GM12875 (cell line): ENCODE measurements around the gene ANGEL2.

Experiments
- H3K4me3 ChIP-seq: one replicate; pipeline ENCODE4 v1.5.1; 2011; ENCODE audit warnings: low read depth, low read length, control low read depth
- TF ChIP-seq, protein P1 (sequence below): IDR thresholded peaks from 2 replicates; pipeline ENCODE4 v1.5.1; 2011; ENCODE audit warnings: low read depth, mild to moderate bottlenecking, control low read depth, inconsistent platforms, low read length, moderate library complexity, borderline replicate concordance; ENCODE audit not compliant: insufficient read depth

ANGEL2 gene

DNA sequence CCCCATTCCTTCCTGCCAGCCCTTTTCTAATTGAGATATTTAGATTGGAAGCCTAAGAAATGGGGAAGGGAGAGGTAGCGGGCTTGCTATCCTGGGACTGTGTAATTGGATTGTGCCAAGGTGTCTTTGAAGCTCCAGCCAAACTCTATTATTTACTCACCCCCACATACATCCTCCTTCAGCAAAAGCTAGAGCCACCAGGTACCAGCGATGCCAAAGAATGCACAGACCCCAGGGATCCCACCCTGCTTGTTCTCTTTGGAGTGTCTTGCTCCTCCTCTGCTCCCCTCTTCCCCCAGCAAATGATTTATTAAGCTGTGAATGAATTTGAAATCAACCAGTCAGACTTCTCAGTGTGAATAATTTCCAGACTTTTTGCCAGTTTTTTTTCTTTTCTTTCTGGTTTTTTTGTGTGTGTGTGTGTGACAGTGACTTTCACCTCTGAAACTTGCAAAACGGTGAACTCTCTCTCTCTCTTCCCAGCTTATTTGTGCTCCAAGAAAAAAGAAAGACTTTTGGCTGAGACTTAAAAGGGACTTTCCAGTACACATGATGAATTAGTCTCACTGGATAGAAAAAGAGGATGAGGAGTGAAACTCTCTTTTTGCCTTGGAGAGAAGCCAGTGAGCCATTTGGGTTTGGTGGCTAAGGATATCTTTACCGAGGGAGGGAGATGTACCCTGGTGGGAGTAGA, 63.6 kb downstream of the ANGEL2 start:
- H3K4me3 ChIP-seq: peak overlapping the region; percentile 81
- TF ChIP-seq, protein P1, sequence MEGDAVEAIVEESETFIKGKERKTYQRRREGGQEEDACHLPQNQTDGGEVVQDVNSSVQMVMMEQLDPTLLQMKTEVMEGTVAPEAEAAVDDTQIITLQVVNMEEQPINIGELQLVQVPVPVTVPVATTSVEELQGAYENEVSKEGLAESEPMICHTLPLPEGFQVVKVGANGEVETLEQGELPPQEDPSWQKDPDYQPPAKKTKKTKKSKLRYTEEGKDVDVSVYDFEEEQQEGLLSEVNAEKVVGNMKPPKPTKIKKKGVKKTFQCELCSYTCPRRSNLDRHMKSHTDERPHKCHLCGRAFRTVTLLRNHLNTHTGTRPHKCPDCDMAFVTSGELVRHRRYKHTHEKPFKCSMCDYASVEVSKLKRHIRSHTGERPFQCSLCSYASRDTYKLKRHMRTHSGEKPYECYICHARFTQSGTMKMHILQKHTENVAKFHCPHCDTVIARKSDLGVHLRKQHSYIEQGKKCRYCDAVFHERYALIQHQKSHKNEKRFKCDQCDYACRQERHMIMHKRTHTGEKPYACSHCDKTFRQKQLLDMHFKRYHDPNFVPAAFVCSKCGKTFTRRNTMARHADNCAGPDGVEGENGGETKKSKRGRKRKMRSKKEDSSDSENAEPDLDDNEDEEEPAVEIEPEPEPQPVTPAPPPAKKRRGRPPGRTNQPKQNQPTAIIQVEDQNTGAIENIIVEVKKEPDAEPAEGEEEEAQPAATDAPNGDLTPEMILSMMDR: no peak

DNA sequence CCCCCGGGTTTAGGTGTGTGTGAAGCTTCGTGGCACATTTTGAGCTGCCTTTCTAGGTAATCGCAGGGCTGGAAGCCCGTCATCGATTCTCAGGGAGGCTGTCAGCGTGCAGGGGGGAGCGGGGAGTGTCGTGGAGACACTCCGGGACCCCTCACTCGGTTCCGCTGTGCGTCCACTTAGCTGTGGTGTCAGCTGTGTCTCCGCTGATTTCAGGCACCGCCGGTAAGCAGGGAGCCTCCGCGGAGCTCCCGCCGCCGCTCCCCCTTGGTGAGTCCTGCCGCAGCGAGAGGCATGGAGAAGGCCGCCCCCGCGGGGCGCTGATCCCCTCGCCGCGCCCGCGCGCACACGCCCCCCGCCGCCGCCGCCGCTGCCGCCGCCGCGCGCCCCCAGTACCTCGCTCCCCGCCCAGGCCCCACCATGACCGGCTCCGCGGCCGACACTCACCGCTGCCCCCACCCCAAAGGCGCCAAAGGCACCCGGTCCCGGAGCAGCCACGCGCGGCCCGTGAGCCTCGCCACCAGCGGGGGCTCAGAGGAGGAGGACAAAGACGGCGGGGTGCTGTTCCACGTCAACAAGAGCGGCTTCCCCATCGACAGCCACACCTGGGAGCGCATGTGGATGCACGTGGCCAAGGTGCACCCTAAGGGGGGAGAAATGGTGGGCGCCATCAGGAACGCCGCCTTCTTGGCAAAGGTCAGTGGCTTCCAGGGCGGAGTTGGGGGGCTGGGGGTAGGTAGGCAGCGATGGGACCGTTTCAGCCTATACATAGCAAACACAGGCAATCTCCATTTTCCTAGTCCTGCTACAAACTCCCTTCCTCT, 64.3 kb downstream of the ANGEL2 start:
- TF ChIP-seq, protein P1: no peak

DNA sequence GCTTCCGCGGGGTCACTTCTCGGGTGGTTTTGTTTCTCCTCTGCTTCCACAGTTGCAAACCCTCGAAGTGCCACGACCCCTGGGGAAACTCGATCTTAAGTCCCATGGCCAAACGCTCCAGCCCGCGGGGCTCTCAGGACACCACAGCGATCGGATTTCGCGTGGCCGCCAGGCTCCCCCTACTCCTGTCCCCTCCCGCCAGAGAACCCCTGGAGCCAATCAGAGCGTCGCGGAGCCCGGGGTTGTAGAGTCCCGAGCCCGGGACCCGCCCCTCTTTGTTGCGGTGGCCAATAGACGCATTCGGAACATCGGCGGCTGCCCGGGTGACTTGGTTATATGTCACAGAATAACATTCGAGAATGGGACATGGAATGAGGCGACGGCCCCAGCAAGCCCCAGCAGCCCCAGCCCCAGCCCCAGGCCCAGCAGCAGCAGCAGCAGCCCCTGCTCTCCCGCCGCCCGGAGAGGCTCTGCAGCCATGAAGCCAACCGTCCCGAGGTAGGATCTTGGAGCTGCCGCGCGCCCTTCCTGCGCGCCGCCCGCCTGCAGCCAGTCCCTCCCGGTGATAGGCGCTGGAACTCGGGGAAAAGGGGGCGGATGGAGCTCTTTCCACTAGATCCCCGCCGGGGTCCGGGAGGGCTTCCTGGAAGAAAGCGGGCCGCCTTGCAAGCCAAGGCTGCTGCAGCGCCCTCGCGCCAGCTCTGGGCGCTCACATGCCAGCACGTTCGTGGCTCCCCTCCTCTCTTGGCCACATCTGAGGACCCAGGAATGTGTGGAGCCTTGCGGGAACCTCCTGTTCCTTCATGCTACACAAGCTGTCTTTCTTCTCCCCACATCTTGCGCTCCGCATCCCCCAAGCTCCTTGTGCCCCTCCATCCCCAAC, 65.2 kb downstream of the ANGEL2 start, which contains the start of gene VASH2:
VASH2 (plus strand) TSS at position 299 of the 883 bp plus-strand sequence. CDS start 1,002 bp downstream, outside the sequence.
- TF ChIP-seq, protein P1: no peak
- H3K4me3 ChIP-seq: peak within 1 kb of the TSS; percentile 81

More for the DNA sequence above, 64.3 kb downstream of the ANGEL2 start:
- peak overlapping the region; percentile 81 for H3K4me3 ChIP-seq

DNA sequence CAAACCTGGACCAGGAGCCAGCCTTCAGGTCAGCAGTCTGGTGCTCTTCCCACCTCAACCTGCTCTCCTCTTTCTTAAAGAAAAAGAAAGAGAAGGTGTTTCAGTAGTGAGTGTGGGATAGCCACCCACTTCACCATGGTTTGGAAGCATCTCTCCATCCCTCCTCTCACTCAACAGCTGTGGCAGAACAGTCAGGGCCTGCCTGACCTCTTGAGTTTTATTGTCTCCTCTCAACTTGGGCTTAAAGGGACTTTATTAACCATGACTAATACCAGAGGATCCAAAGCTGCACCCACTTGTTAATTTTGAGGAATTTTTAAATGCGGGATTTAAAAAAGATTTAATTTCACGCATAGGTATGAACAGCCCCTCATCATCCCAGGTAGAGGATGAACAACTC, 65.9 kb downstream of the ANGEL2 start:
- peak overlapping the region; percentile 50 for H3K4me3 ChIP-seq
- TF ChIP-seq, protein P1: no peak

DNA sequence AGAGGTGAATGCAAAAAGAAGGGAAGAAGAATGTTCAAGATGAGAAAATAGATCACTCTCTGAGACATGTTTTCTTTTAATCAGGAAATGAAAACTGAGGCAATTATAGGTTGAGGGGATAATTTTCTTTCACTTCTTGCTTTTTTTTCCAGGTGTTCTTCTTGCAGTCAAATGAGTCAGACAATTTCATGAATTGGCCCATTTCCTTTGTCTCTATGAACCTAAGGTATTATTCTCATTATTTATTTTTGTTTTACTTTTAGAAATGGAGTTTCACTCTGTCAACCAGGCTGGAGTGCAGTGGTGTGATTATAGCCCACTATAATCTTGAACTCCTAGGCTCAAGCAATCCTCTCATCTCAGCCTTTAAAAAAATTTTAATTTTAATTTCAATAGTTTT, 68.8 kb downstream of the ANGEL2 start:
- H3K4me3 ChIP-seq: no peak overlapping the region
- TF ChIP-seq, protein P1: no peak

DNA sequence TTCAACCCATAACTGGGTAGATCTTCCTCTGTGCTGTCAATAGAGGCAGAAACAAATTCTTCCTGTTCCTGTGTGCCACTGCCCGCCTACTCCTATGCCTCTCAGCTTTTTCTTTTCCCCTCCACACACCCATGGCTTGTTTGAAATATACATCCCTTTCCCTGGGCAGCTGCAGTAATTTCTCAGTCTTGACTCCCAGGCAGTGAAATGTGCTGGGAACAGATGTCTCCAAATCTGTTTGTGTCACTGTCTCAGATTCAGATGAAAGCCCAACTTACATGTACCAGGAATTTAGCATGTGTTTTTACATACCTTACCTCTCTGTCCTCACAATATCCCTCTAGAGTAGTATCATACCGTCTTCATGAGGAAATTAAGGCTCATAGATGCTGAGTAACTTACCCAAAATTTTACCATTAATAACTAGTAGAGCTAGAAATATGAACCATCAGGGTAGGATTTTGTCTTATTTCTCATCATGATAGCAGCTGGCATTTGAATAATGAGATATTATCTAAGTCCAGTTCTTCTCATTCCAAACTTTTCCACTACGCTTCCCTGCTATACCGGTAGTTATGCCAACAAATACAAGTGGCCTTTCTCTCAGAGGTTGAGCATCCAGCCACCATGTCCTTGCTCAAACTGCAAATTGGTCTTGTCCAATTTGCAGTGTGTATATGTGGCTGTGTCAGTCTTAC, 70.1 kb downstream of the ANGEL2 start:
- no peak overlapping the region for H3K4me3 ChIP-seq
- TF ChIP-seq, protein P1: no peak
